H1 (cell line): ENCODE results near the gene CCNB1. TPM values are rescaled to one million over a fixed set of nuclear protein-coding genes. Genes with fewer than 3 reads are reported as not detected.

Experiments
- CTCF ChIA-PET: fragments of 300-600 bp; sonication (Branson Sonifier 250); formaldehyde crosslinking; loops from one replicate; lab custom pipeline; 2021; ENCODE audit not compliant: partially characterized antibody; lab: Charles Lee
- POLR2A ChIA-PET: fragments of 300-600 bp; sonication (Branson Sonifier 250); formaldehyde crosslinking; loops from one replicate; lab custom pipeline; 2021; ENCODE audit warnings: inconsistent platforms; ENCODE audit not compliant: partially characterized antibody; lab: Charles Lee
- DNase-seq, 2 experiments: peaks; one replicate each; pipeline versions ENCODE4 v3.0.0 to v3.0.0-alpha.2; 2010 to 2022; ENCODE audit warnings: low spot score in 2 of 2, low read depth in 1 of 2, mixed read lengths in 1 of 2
- FAIRE-seq: peaks from 2 replicates; lab custom pipeline; 2011; peaks lifted over from hg19 to GRCh38; lab: Jason Lieb, UNC
- H2AFZ ChIP-seq: 2 replicates; pipeline ENCODE4 v1.8.1; 2012; ENCODE audit warnings: low read length, inconsistent platforms
- H2AK5ac ChIP-seq: 2 replicates; pipeline ENCODE4 v1.6.1; 2013; ENCODE audit warnings: low read depth, low read length
- H2BK120ac ChIP-seq: replicated peaks from 2 replicates; pipeline ENCODE3; 2013; ENCODE audit warnings: low read depth, low read length, inconsistent platforms
- H2BK12ac ChIP-seq: 2 replicates; pipeline ENCODE4 v1.6.1; 2013; ENCODE audit warnings: low read depth, low read length
- H2BK15ac ChIP-seq: 2 replicates; pipeline ENCODE4 v1.6.1; 2013; ENCODE audit warnings: low read length
- H2BK20ac ChIP-seq: 2 replicates; pipeline ENCODE4 v1.6.1; 2013; ENCODE audit warnings: low read length
- H2BK5ac ChIP-seq: 2 replicates; pipeline ENCODE4 v1.6.1; 2013; ENCODE audit warnings: low read depth, low read length
- H3K14ac ChIP-seq: 2 replicates; pipeline ENCODE4 v1.6.1; 2013; ENCODE audit warnings: inconsistent platforms; ENCODE audit not compliant: insufficient read length
- H3K18ac ChIP-seq: 2 replicates; pipeline ENCODE4 v1.6.1; 2013; ENCODE audit warnings: low read length; ENCODE audit errors: extremely low read depth
- H3K23ac ChIP-seq: 2 replicates; pipeline ENCODE4 v1.6.1; 2013; ENCODE audit warnings: inconsistent platforms; ENCODE audit not compliant: insufficient read length
- H3K23me2 ChIP-seq: 2 replicates; pipeline ENCODE4 v1.6.1; 2013; ENCODE audit warnings: low read depth, low read length
- H3K27ac ChIP-seq: 2 replicates; pipeline ENCODE4 v1.6.1; 2011; ENCODE audit warnings: low read depth, low read length, inconsistent platforms
- H3K27me3 ChIP-seq, 4 experiments: replicated peaks in 1 of 4; 1 replicate in 1 of 4; 2 replicates in 3 of 4; pipeline versions ENCODE4 v1.6.1 to v1.8.1; 2011 to 2013; ENCODE audit warnings: low read length in 3 of 4, mild to moderate bottlenecking in 3 of 4, inconsistent platforms in 2 of 4, mixed read lengths in 2 of 4, moderate library complexity in 1 of 4; ENCODE audit not compliant: control insufficient read depth in 3 of 4, insufficient read depth in 3 of 4; ENCODE audit errors: extremely low read depth in 1 of 4
- H3K36me3 ChIP-seq, 4 experiments: 2 replicates each; pipeline versions ENCODE4 v1.6.1 to v1.8.1; 2011 to 2013; ENCODE audit warnings: mild to moderate bottlenecking in 4 of 4, low read length in 3 of 4, moderate library complexity in 2 of 4, control low read depth in 1 of 4, inconsistent platforms in 1 of 4; ENCODE audit not compliant: insufficient read depth in 4 of 4, control insufficient read depth in 2 of 4
- H3K4ac ChIP-seq: replicated peaks from 2 replicates; pipeline ENCODE3; 2013; ENCODE audit warnings: low read length, low read depth, mixed read lengths, inconsistent platforms; ENCODE audit not compliant: insufficient read length
- H3K4me1 ChIP-seq, 4 experiments: replicated peaks in 1 of 4; 1 replicate in 1 of 4; 2 replicates in 3 of 4; pipeline versions ENCODE4 v1.6.1 to v1.8.1; 2011 to 2013; ENCODE audit warnings: low read length in 3 of 4, inconsistent platforms in 2 of 4, mixed read lengths in 1 of 4; ENCODE audit not compliant: insufficient read depth in 4 of 4, control insufficient read depth in 3 of 4
- H3K4me2 ChIP-seq, 2 experiments: 2 replicates each; pipeline versions ENCODE4 v1.6.1 to v1.8.1; 2011 to 2013; ENCODE audit warnings: low read depth in 2 of 2, low read length in 2 of 2, control low read depth in 1 of 2, inconsistent platforms in 1 of 2, mild to moderate bottlenecking in 1 of 2; ENCODE audit not compliant: insufficient read depth in 1 of 2
- H3K4me3 ChIP-seq, 4 experiments: fragments of 200-600, 300-600 bp in 1 of 4; sonication (generic), shearing (Covaris generic), sonication (Bioruptor Twin) in 1 of 4; 2 replicates each; pipeline versions ENCODE4 v1.5.1 to v1.8.1; 2011 to 2016; ENCODE audit warnings: low read length in 4 of 4, low read depth in 3 of 4, control low read depth in 2 of 4, inconsistent platforms in 2 of 4, mild to moderate bottlenecking in 2 of 4, mixed read lengths in 1 of 4, moderate library complexity in 1 of 4; ENCODE audit not compliant: insufficient read depth in 2 of 4; ENCODE audit errors: extremely low read depth in 1 of 4
- H3K56ac ChIP-seq: replicated peaks from 2 replicates; pipeline ENCODE3; 2013; ENCODE audit warnings: low read depth, mild to moderate bottlenecking, mixed read lengths, low read length, inconsistent platforms; ENCODE audit not compliant: insufficient read length
- H3K79me1 ChIP-seq: 2 replicates; pipeline ENCODE4 v1.6.1; 2013; ENCODE audit warnings: low read depth, low read length, control low read depth
- H3K79me2 ChIP-seq, 2 experiments: 2 replicates each; pipeline versions ENCODE4 v1.6.1 to v1.8.1; 2012 to 2013; ENCODE audit warnings: low read length in 2 of 2, mild to moderate bottlenecking in 2 of 2, inconsistent platforms in 1 of 2; ENCODE audit not compliant: insufficient read depth in 2 of 2, control insufficient read depth in 1 of 2
- H3K9ac ChIP-seq, 4 experiments: replicated peaks in 1 of 4; 1 replicate in 1 of 4; 2 replicates in 3 of 4; pipeline versions ENCODE4 v1.6.1 to v1.8.1; 2011 to 2013; ENCODE audit warnings: low read depth in 3 of 4, low read length in 3 of 4, control low read depth in 2 of 4, mild to moderate bottlenecking in 2 of 4, moderate library complexity in 2 of 4, inconsistent platforms in 1 of 4; ENCODE audit errors: extremely low read depth in 1 of 4
- H3K9me3 ChIP-seq, 2 experiments: 2 replicates each; pipeline versions ENCODE4 v1.6.1 to v1.8.1; 2012 to 2013; ENCODE audit warnings: mild to moderate bottlenecking in 2 of 2, moderate library complexity in 2 of 2, control low read depth in 1 of 2, inconsistent platforms in 1 of 2, low read depth in 1 of 2, low read length in 1 of 2, mixed read lengths in 1 of 2; ENCODE audit not compliant: insufficient read depth in 2 of 2
- H4K20me1 ChIP-seq, 2 experiments: replicated peaks in 1 of 2; 2 replicates each; pipeline versions ENCODE3 to v1.8.1; 2011 to 2013; ENCODE audit warnings: inconsistent platforms in 2 of 2, low read length in 2 of 2, mild to moderate bottlenecking in 1 of 2; ENCODE audit not compliant: insufficient read depth in 2 of 2, control insufficient read depth in 1 of 2
- H4K5ac ChIP-seq: 2 replicates; pipeline ENCODE4 v1.6.1; 2013; ENCODE audit warnings: low read length, low read depth, mixed read lengths, inconsistent platforms; ENCODE audit not compliant: insufficient read length
- H4K8ac ChIP-seq: 2 replicates; pipeline ENCODE4 v1.8.0; 2013; ENCODE audit warnings: mild to moderate bottlenecking, moderate library complexity, low read length, inconsistent platforms; ENCODE audit not compliant: insufficient read depth; ENCODE audit errors: extremely low read depth
- H4K91ac ChIP-seq: replicated peaks from 2 replicates; pipeline ENCODE3; 2013; ENCODE audit warnings: low read length, mixed read lengths, inconsistent platforms; ENCODE audit not compliant: insufficient read length
- CHD2 ChIP-seq: IDR thresholded peaks from 2 replicates; pipeline ENCODE4 v1.6.1; 2012; ENCODE audit warnings: low read length, improper control_type of control experiment
- EP300 ChIP-seq, 2 experiments: IDR thresholded peaks; 1 replicate in 1 of 2; 2 replicates in 1 of 2; pipeline ENCODE4 v1.6.1; 2011 to 2012; ENCODE audit warnings: low read depth in 2 of 2, low read length in 2 of 2, mild to moderate bottlenecking in 2 of 2, borderline replicate concordance in 1 of 2, inconsistent platforms in 1 of 2, moderate library complexity in 1 of 2
- EZH2 ChIP-seq: fragments of 200-600 bp; sonication (generic); IDR thresholded peaks from 2 replicates; pipeline ENCODE4 v1.7.1; 2012; ENCODE audit warnings: low read depth, mild to moderate bottlenecking, moderate library complexity, low read length, inconsistent platforms; ENCODE audit not compliant: severe bottlenecking
- FOSL1 ChIP-seq: IDR thresholded peaks from 2 replicates; pipeline ENCODE4 v1.6.1; 2011; ENCODE audit warnings: mild to moderate bottlenecking, low read depth, low read length, moderate library complexity; ENCODE audit not compliant: insufficient read depth
- NANOG ChIP-seq: IDR thresholded peaks from 2 replicates; pipeline ENCODE4 v1.6.1; 2011; ENCODE audit warnings: low read length, low read depth, mild to moderate bottlenecking, inconsistent platforms; ENCODE audit not compliant: insufficient read depth, poor library complexity, severe bottlenecking
- NRF1 ChIP-seq: IDR thresholded peaks from 2 replicates; pipeline ENCODE4 v1.6.1; 2011; ENCODE audit warnings: mild to moderate bottlenecking, low read depth, low read length, improper control_type of control experiment
- RFX5 ChIP-seq: IDR thresholded peaks from 2 replicates; pipeline ENCODE4 v1.6.1; 2011; ENCODE audit warnings: low read depth, low read length, improper control_type of control experiment, borderline replicate concordance
- SRF ChIP-seq: IDR thresholded peaks from 2 replicates; pipeline ENCODE4 v1.6.1; 2011; ENCODE audit warnings: mild to moderate bottlenecking, low read depth, low read length, moderate library complexity
- TCF12 ChIP-seq: IDR thresholded peaks from 2 replicates; pipeline ENCODE4 v1.6.1; 2011; ENCODE audit warnings: low read depth, mild to moderate bottlenecking, low read length
- WGBS, 2 experiments: shearing (Covaris generic) in 1 of 2; methylation state at CpG; one replicate each; pipeline versions ENCODE4 v1.1.6 to v1.1.7; 2013 to 2015; ENCODE audit warnings: low lambda C conversion rate in 2 of 2, mixed read lengths in 2 of 2, inconsistent platforms in 1 of 2, low coverage in 1 of 2, missing lambda C conversion rate in 1 of 2; ENCODE audit not compliant: insufficient replicate concordance in 2 of 2, insufficient coverage in 1 of 2, insufficient read length in 1 of 2; ENCODE audit errors: extremely low coverage in 1 of 2, missing lambda C conversion rate in 1 of 2; 5-methylcytosine and 5-hydroxymethylcytosine counted together
- polyA plus RNA-seq, 7 experiments: library from polyadenylated mRNA; depleted of rRNA in 3 of 7; stranded (reverse) in 5 of 7; unstranded in 2 of 7; fragments of >200 nt in 5 of 7; fragments of 200-250 nt in 2 of 7; gene quantifications; 1 replicate in 5 of 7; 2 replicates in 1 of 7; 4 replicates in 1 of 7; pipeline versions ENCODE4 v1.2.1 to v1.2.3, GENCODE V29; 2011 to 2013; ENCODE audit warnings: missing spikeins in 2 of 7, mixed read lengths in 2 of 7
- total RNA-seq: library from RNA; stranded (reverse); fragmentation: NEBNext Ultra II Directional; extraction: Animal tissue kit (Norgen Biotek cat#: 25700); gene quantifications from 2 replicates; pipeline ENCODE4 v1.2.1, GENCODE V29; 2021
- TF ChIP-seq, protein P1 (sequence below), 3 experiments: IDR thresholded peaks; 1 replicate in 2 of 3; 2 replicates in 1 of 3; pipeline versions ENCODE4 v1.5.1 to v1.6.1; 2011; ENCODE audit warnings: low read length in 3 of 3, mild to moderate bottlenecking in 3 of 3, inconsistent platforms in 2 of 3, low read depth in 1 of 3, moderate library complexity in 1 of 3; ENCODE audit not compliant: insufficient read depth in 1 of 3; ENCODE audit errors: control extremely low read depth in 1 of 3

Gene CCNB1
- total and polyA plus RNA-seq, 2 of the 8 experiments (the other 6 are each of a cell fraction or from before 2014, with no cell fraction given): 122 to 338 TPM

DNA sequence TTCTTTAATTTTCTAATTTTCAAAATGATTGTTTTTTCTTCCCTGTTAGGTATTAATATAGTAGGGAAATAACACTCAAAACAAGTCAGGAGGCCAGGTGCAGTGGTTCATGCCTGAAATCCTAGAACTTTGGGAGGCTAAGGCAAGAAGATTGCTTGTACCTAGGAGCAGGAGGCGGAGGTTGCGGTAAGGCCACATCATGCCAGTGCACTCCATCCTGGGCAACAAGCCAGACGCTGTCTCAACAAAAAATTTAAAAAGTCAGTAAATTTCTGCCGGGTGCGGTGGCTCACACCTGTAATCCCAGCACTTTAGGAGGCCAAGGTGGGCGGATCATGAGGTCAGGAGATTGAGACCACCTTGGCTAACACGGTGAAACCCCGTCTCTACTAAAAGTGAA is 57.6 kb downstream of the CCNB1 start:
- Histone ChIP-seq H2AFZ (no peak overlapping the region), H2AK5ac (no peak overlapping the region), H3K23ac (no peak overlapping the region), H3K9me3 (peaks cover 0 to 6% of the 10 kb centered on the region in 2 experiments; a peak in 2 of 4 replicates), H3K23me2 (no peaks in the 10 kb centered on the region), H3K14ac (no peak overlapping the region), H3K9ac (no peak overlapping the region), H4K8ac (no peak overlapping the region), H3K27me3 (no peaks in the 10 kb centered on the region), H3K27ac (no peak overlapping the region), H3K4me1 (no peaks in the 10 kb centered on the region), H2BK120ac (no peak overlapping the region), H3K4ac (no peak overlapping the region), H3K79me1 (no peaks in the 10 kb centered on the region; the same call in 1 of the 2 replicates), H3K4me3 (no peak overlapping the region), H4K5ac (no peak overlapping the region), H3K36me3 (peaks cover 0 to 17% (median 5%) of the 10 kb centered on the region in 4 experiments; a peak in 5 of 8 replicates), H2BK5ac (no peak overlapping the region), H3K18ac (no peak overlapping the region), H3K56ac (no peak overlapping the region), H2BK12ac (no peak overlapping the region), H3K79me2 (peaks cover 0 to 13% of the 10 kb centered on the region in 2 experiments; a peak in 2 of 4 replicates), H2BK20ac (no peak overlapping the region), H2BK15ac (no peak overlapping the region), H4K91ac (no peak overlapping the region), H3K4me2 (no peak overlapping the region), H4K20me1 (peaks cover 0 to 1% of the 10 kb centered on the region in 2 experiments)
- FAIRE-seq (no peak), DNase-seq (no peak)
- WGBS, 2 experiments: 94% methylated on average over 8 of the region's 8 CpGs; no CpG with 5 or more reads in 1 of the 2 experiments
- TF ChIP-seq FOSL1 (no peak), CHD2 (no peak), NANOG (no peak), SRF (no peak), EP300 (IDR thresholded peaks at IDR 0.05; ENCODE audit: borderline replicate concordance in 1 of 2, low read depth in 2 of 2, low read length in 2 of 2) (no peak), NRF1 (no peak), TCF12 (no peak), RFX5 (no peak), EZH2 (no peak)
- TF ChIP-seq, protein P1, sequence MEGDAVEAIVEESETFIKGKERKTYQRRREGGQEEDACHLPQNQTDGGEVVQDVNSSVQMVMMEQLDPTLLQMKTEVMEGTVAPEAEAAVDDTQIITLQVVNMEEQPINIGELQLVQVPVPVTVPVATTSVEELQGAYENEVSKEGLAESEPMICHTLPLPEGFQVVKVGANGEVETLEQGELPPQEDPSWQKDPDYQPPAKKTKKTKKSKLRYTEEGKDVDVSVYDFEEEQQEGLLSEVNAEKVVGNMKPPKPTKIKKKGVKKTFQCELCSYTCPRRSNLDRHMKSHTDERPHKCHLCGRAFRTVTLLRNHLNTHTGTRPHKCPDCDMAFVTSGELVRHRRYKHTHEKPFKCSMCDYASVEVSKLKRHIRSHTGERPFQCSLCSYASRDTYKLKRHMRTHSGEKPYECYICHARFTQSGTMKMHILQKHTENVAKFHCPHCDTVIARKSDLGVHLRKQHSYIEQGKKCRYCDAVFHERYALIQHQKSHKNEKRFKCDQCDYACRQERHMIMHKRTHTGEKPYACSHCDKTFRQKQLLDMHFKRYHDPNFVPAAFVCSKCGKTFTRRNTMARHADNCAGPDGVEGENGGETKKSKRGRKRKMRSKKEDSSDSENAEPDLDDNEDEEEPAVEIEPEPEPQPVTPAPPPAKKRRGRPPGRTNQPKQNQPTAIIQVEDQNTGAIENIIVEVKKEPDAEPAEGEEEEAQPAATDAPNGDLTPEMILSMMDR (IDR thresholded peaks at IDR 0.05; ENCODE audit: control extremely low read depth in 1 of 3, insufficient read depth in 1 of 3, low read depth in 1 of 3, low read length in 3 of 3): no peak
- ChIA-PET CTCF (no interaction called here), POLR2A (interaction anchor here (1.0 kb wide), 1 partner anchor 13 kb away, joined by 3 read pairs; no protein-coding TSS in a partner anchor)
